ENCODE measurements around the gene TTC39B. TPM values are rescaled to one million over a fixed set of nuclear protein-coding genes. Genes with fewer than 3 reads are reported as not detected.

Gene TTC39B
- total RNA-seq, 2 experiments from 2014 or later = 43.9 to 46.4 TPM

Other genes with a start within 250 kb of the TTC39B start
- gene SNAPC3, start 115.7 kb upstream of the TTC39B start, total RNA-seq = 10 to 100 TPM; 30.6 to 32.8 TPM
- 100 to 1,000 TPM; 161 to 164 TPM for gene PSIP1, start 203.8 kb upstream of the TTC39B start, total RNA-seq
- gene CCDC171, start 245.8 kb upstream of the TTC39B start, total RNA-seq = 1 to 10 TPM; 2.0 to 2.7 TPM

Measured in activated naive CD4-positive, alpha-beta T cell treated with anti-CD3 and anti-CD28 coated beads for 36 hours (primary cell).